ENCODE results near the gene MAP3K4.

GRCh38 chr6:160960839-160961238 is 30.7 kb upstream of the MAP3K4 start:
- TF ChIP-seq CTCF (IDR thresholded peaks at IDR 0.05) (no peak), POLR2A (IDR thresholded peaks at IDR 0.05) (no peak)

All from Peyer's patch (tissue), 4 donors.